A673 (cell line): ENCODE results near the gene AKAP17A. TPM values are rescaled to one million over a fixed set of nuclear protein-coding genes. Genes with fewer than 3 reads are reported as not detected.
"Not testable (repeated sequence)": the region's sequence is repeated elsewhere in the genome, so short reads cannot be mapped to it uniquely, and the experiment has no call there.

Experiments
- BruUV-seq: library from RNA; stranded (reverse); fragments of 400-500 nt; replicated peaks from 2 replicates; lab custom pipeline; 2021; lab: Mats Ljungman, UMichigan
- CTCF ChIA-PET: fragments of 300-600 bp; sonication (Branson Sonifier 250); formaldehyde crosslinking; loops from one replicate; lab custom pipeline; 2022; ENCODE audit warnings: antibody characterized with exemption; lab: Charles Lee
- POLR2A ChIA-PET: fragments of 300-600 bp; sonication (Branson Sonifier 250); formaldehyde crosslinking; loops from one replicate; lab custom pipeline; 2022; ENCODE audit warnings: antibody characterized with exemption; ENCODE audit not compliant: low non-redundant PET; lab: Charles Lee
- DNase-seq: peaks from one replicate; pipeline ENCODE4 v3.0.0-alpha.2; 2015; ENCODE audit warnings: low spot score
- H3K27ac ChIP-seq: fragments of 200-600 bp; sonication (generic); 2 replicates; pipeline ENCODE4 v1.5.1; 2016; ENCODE audit warnings: mixed run types, low read depth, mild to moderate bottlenecking, mixed read lengths, antibody characterized with exemption, low read length; ENCODE audit not compliant: poor library complexity, severe bottlenecking
- H3K27me3 ChIP-seq: fragments of 200-600 bp; sonication (generic); replicated peaks from 2 replicates; pipeline ENCODE4 v1.6.1; 2017; ENCODE audit warnings: mixed run types, low read depth, mild to moderate bottlenecking, mixed read lengths, antibody characterized with exemption, low read length; ENCODE audit not compliant: insufficient read depth, poor library complexity
- H3K36me3 ChIP-seq: fragments of 200-600 bp; sonication (generic); 2 replicates; pipeline ENCODE4 v1.6.1; 2016; ENCODE audit warnings: mixed run types, mild to moderate bottlenecking, mixed read lengths, antibody characterized with exemption, low read length; ENCODE audit not compliant: insufficient read depth, poor library complexity, severe bottlenecking
- H3K4me1 ChIP-seq: fragments of 200-600 bp; sonication (generic); 2 replicates; pipeline ENCODE4 v1.6.1; 2017; ENCODE audit warnings: mixed run types, mild to moderate bottlenecking, mixed read lengths, antibody characterized with exemption, low read length; ENCODE audit not compliant: insufficient read depth, poor library complexity, severe bottlenecking
- H3K4me3 ChIP-seq: fragments of 200-600 bp; sonication (generic); 2 replicates; pipeline ENCODE4 v1.5.1; 2016; ENCODE audit warnings: low read depth, mixed run types, mild to moderate bottlenecking, mixed read lengths, low read length; ENCODE audit not compliant: poor library complexity, severe bottlenecking
- H3K9me3 ChIP-seq: fragments of 200-600 bp; sonication (generic); 2 replicates; pipeline ENCODE4 v1.6.1; 2016; ENCODE audit warnings: mixed run types, low read depth, mild to moderate bottlenecking, mixed read lengths, antibody characterized with exemption, low read length; ENCODE audit not compliant: poor library complexity, severe bottlenecking
- EZH2 ChIP-seq: fragments of 200-600 bp; sonication (generic); IDR thresholded peaks from 2 replicates; pipeline ENCODE4 v1.6.1; 2017; ENCODE audit warnings: borderline replicate concordance, low read depth, mild to moderate bottlenecking, mixed read lengths, antibody characterized with exemption, low read length; ENCODE audit not compliant: poor library complexity, severe bottlenecking
- intact Hi-C: fragments of 100-400 bp; cut with micrococcal nuclease; formaldehyde crosslinking; loops from one replicate; pipeline ENCODE4 v1.10.0; 2022; ENCODE audit not compliant: unreplicated experiment
- total RNA-seq: library from RNA; stranded (reverse); gene quantifications from 2 replicates; pipeline ENCODE4 v1.2.3, GENCODE V29; 2021
- TF ChIP-seq, protein P1 (sequence below): fragments of 300-800, 200-600 bp; sonication (generic); conservative IDR thresholded peaks from 2 replicates; pipeline ENCODE4 v1.5.1; 2017; ENCODE audit warnings: low read depth, mild to moderate bottlenecking, antibody characterized with exemption, low read length, moderate library complexity, mixed read lengths

AKAP17A gene
- total RNA-seq, 1 experiment from 2014 or later, result 39.7 TPM

DNA sequence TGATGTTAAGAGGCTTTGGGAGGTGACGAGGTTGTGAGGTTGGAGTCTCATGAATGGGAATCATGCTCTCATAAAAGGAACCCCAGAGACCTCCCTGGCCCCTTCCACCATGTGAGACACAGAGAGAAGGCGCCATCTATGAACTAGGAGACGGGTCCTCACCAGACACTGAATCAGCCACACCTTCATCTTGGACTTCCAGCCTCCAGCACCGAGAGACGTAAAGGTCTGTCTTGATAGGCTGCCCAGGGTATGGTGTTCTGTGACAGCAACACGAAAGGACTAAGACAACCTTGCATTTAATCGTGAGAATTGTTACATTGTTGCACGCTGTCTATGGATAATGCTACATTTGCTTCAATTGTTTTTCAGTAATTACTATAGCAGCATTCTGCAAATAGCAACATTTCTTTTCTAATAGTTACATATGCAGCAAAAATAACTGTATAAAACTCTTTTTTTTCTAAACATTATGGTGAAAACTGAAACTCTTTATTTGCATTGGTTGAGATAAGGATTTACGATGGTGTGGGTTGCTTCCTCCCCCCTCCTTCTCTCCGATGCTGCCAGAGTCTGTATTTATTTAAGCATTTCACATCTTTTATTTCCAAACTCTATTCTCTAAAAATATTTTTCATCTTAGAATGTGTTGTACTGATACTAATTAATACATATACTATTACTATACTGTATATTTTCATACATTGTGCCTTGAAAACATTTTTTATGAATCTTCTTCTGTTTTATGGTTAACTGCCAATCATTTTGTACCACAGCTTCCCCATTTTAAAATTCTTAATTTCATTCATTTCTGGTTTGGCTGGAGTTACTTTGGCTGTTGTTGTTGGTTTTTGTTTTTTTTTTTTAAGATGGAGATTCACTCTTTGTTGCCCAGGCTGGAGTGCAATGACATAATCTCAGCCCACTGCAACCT lies 26.4 kb upstream of the AKAP17A start:
- intact Hi-C loops, result no loop called here

DNA sequence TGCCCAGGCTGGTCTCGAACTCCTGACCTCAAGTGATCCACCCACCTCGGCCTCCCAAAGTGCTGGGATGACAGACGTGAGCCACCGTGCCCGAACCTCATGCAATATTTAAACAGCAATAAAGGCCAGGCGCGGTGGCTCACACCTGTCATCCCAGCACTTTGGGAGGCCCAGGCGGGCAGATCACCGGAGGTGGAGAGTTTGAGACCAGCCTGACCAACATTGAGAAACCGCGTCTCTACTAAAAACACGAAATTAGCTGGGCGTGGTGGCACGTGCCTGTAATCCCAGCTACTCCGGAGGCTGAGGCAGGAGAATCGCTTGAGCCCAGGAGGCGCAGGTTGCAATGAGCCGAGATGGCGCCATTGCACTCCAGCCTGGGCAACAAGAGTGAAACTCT lies 17.2 kb upstream of the AKAP17A start:
- CTCF ChIA-PET, H3K4me3 ChIP-seq, H3K36me3 ChIP-seq, POLR2A ChIA-PET, intact Hi-C loops, DNase-seq, H3K9me3 ChIP-seq, BruUV-seq, H3K27ac ChIP-seq, H3K4me1 ChIP-seq, H3K27me3 ChIP-seq: not testable (repeated sequence)

More for the DNA sequence above, 26.4 kb upstream of the AKAP17A start:
- ChIA-PET POLR2A (no interaction called here), CTCF (no interaction called here)
- no peaks in the 10 kb centered on the region for H3K9me3 ChIP-seq
- TF ChIP-seq, protein P1, sequence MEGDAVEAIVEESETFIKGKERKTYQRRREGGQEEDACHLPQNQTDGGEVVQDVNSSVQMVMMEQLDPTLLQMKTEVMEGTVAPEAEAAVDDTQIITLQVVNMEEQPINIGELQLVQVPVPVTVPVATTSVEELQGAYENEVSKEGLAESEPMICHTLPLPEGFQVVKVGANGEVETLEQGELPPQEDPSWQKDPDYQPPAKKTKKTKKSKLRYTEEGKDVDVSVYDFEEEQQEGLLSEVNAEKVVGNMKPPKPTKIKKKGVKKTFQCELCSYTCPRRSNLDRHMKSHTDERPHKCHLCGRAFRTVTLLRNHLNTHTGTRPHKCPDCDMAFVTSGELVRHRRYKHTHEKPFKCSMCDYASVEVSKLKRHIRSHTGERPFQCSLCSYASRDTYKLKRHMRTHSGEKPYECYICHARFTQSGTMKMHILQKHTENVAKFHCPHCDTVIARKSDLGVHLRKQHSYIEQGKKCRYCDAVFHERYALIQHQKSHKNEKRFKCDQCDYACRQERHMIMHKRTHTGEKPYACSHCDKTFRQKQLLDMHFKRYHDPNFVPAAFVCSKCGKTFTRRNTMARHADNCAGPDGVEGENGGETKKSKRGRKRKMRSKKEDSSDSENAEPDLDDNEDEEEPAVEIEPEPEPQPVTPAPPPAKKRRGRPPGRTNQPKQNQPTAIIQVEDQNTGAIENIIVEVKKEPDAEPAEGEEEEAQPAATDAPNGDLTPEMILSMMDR, result no peak
- TF ChIP-seq EZH2, result no peak
- no peaks in the 10 kb centered on the region for H3K36me3 ChIP-seq
- no peaks in the 10 kb centered on the region for H3K4me1 ChIP-seq
- BruUV-seq, result no TSS peak
- H3K4me3 ChIP-seq, result no peak overlapping the region
- no peak overlapping the region for H3K27ac ChIP-seq
- H3K27me3 ChIP-seq, result no peaks in the 10 kb centered on the region
- no peak for DNase-seq

DNA sequence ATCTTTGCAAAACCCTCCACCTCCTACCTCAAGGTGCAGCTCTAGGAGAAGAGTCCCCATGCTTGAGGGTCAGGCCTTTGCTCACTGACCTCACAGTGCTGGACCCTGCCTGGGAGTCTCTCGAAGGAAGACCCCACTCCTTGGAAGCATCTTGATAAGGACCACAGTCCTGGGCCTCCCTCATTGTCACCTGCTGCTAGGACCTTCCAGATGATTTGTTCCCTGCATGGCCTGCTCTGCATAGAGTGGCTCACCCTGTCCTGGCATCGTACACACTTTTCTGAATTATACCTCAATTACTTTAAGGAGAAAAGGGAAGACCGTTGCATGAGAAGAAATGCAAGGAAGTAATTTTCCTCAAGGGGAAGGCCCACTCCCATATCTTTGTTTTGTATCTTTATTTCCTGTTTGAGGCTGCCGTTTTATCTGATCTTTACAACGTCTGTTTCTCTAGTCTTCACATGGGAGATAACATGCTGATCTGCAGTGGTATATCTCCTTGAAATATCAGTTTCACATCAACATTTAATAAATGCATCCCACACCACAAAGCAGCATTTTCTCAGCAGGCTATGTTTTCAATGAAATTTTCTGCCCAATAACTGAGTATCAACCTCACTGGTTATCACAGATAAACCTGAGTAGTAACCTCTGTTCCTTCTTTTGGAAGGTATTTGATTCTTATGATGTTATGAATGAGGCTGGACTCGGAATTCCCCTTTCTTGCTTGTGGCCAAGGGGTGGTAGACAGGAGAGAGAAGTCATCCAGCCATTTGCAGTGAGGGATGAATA lies 15.0 kb upstream of the AKAP17A start:
- TF ChIP-seq, protein P1, result no peak
- no peak for TF ChIP-seq EZH2

More for the DNA sequence above, 15.0 kb upstream of the AKAP17A start:
- Histone ChIP-seq H3K27ac (no peak overlapping the region), H3K27me3 (no peaks in the 10 kb centered on the region), H3K4me3 (no peak overlapping the region), H3K36me3 (no peaks in the 10 kb centered on the region), H3K4me1 (no peaks in the 10 kb centered on the region), H3K9me3 (no peaks in the 10 kb centered on the region)
- intact Hi-C loops, result no loop called here
- BruUV-seq, result no TSS peak
- CTCF ChIA-PET, result no interaction called here
- DNase-seq, result no peak
- POLR2A ChIA-PET, result no interaction called here
